Endothelial cell of umbilical vein (primary cell): ENCODE results near the gene LRP1B. TPM values are rescaled to one million over a fixed set of nuclear protein-coding genes. Genes with fewer than 3 reads are reported as not detected.

ENCODE experiments used
- BruUV-seq: library from RNA; stranded (reverse); fragments of 400-500 nt; replicated peaks from 2 replicates; lab custom pipeline; 2021; lab: Mats Ljungman, UMichigan
- CTCF ChIA-PET: fragments of 300-600, 350-600 bp; sonication (Branson Sonifier 250); formaldehyde crosslinking; loops from one replicate; lab custom pipeline; 2021; ENCODE audit warnings: antibody characterized with exemption, inconsistent platforms; lab: Charles Lee
- POLR2A ChIA-PET: fragments of 300-600, 350-600 bp; sonication (Branson Sonifier 250); formaldehyde crosslinking; loops from one replicate; lab custom pipeline; 2021; ENCODE audit warnings: antibody characterized with exemption, inconsistent platforms; lab: Charles Lee
- DNase-seq: peaks from one replicate; pipeline ENCODE4 v3.0.0-alpha.2; 2011; ENCODE audit warnings: low read depth, low spot score
- FAIRE-seq: peaks from 2 replicates; lab custom pipeline; 2011; peaks lifted over from hg19 to GRCh38; lab: Jason Lieb, UNC
- H2AFZ ChIP-seq: 2 replicates; pipeline ENCODE4 v1.6.0; 2012; ENCODE audit warnings: low read depth, low read length, control low read depth, inconsistent platforms
- H3K27ac ChIP-seq: 2 replicates; pipeline ENCODE4 v1.5.1; 2011; ENCODE audit warnings: low read depth, mild to moderate bottlenecking, control low read depth, low read length, moderate library complexity; ENCODE audit not compliant: insufficient read depth
- H3K27me3 ChIP-seq, 2 experiments: 2 replicates each; pipeline versions ENCODE4 v1.6.0 to v1.6.1; 2011; ENCODE audit warnings: low read length in 2 of 2, mixed read lengths in 1 of 2; ENCODE audit not compliant: control insufficient read depth in 2 of 2, insufficient read depth in 2 of 2
- H3K36me3 ChIP-seq, 2 experiments: 2 replicates in 1 of 2; 3 replicates in 1 of 2; pipeline ENCODE4 v1.5.1; 2011; ENCODE audit warnings: low read length in 2 of 2, mild to moderate bottlenecking in 1 of 2, moderate library complexity in 1 of 2; ENCODE audit not compliant: control insufficient read depth in 2 of 2, insufficient read depth in 2 of 2; ENCODE audit errors: extremely low read depth in 1 of 2
- H3K4me1 ChIP-seq: 3 replicates; pipeline ENCODE4 v1.5.1; 2011; ENCODE audit warnings: mild to moderate bottlenecking, low read length; ENCODE audit not compliant: control insufficient read depth, insufficient read depth; ENCODE audit errors: extremely low read depth
- H3K4me2 ChIP-seq: 2 replicates; pipeline ENCODE4 v1.6.1; 2011; ENCODE audit warnings: low read length, control low read depth, mixed read lengths; ENCODE audit not compliant: insufficient read depth
- H3K4me3 ChIP-seq, 3 experiments: fragments of 200-600 bp in 1 of 3; sonication (generic), shearing (Covaris generic) in 1 of 3; replicated peaks in 1 of 3; 2 replicates each; pipeline ENCODE4 v1.5.1; 2011 to 2016; ENCODE audit warnings: control low read depth in 3 of 3, low read length in 3 of 3, mild to moderate bottlenecking in 2 of 3, inconsistent platforms in 1 of 3, low read depth in 1 of 3, moderate library complexity in 1 of 3; ENCODE audit not compliant: insufficient read depth in 1 of 3
- H3K79me2 ChIP-seq: 2 replicates; pipeline ENCODE4 v1.6.0; 2012; ENCODE audit warnings: low read length, inconsistent platforms; ENCODE audit not compliant: control insufficient read depth, insufficient read depth
- H3K9ac ChIP-seq: replicated peaks from 2 replicates; pipeline ENCODE3; 2011; ENCODE audit warnings: low read length, control low read depth; ENCODE audit not compliant: insufficient read depth; ENCODE audit errors: extremely low read depth
- H3K9me1 ChIP-seq: replicated peaks from 3 replicates; pipeline ENCODE4 v1.6.0; 2011; ENCODE audit warnings: mild to moderate bottlenecking, low read length; ENCODE audit not compliant: control insufficient read depth, insufficient read depth; ENCODE audit errors: extremely low read depth
- H3K9me3 ChIP-seq: replicated peaks from 2 replicates; pipeline ENCODE4 v1.5.1; 2012; ENCODE audit warnings: low read length, inconsistent platforms; ENCODE audit not compliant: control insufficient read depth, insufficient read depth
- H4K20me1 ChIP-seq: replicated peaks from 2 replicates; pipeline ENCODE3; 2011; ENCODE audit warnings: mild to moderate bottlenecking, low read length; ENCODE audit not compliant: control insufficient read depth, insufficient read depth; ENCODE audit errors: extremely low read depth
- EZH2 ChIP-seq: IDR thresholded peaks from 2 replicates; pipeline ENCODE4 v1.6.1; 2012; ENCODE audit warnings: borderline replicate concordance, low read depth, mild to moderate bottlenecking, moderate library complexity, low read length, inconsistent platforms; ENCODE audit not compliant: severe bottlenecking
- FOS ChIP-seq: IDR thresholded peaks from 2 replicates; pipeline ENCODE4 v1.6.1; 2011; ENCODE audit warnings: mild to moderate bottlenecking, low read length, moderate library complexity, borderline replicate concordance; ENCODE audit not compliant: insufficient read depth
- GATA2 ChIP-seq: IDR thresholded peaks from 2 replicates; pipeline ENCODE4 v1.7.0; 2011; ENCODE audit warnings: low read depth, mild to moderate bottlenecking, moderate library complexity, mixed read lengths, low read length; ENCODE audit not compliant: insufficient read length, insufficient read depth
- JUN ChIP-seq: IDR thresholded peaks from 2 replicates; pipeline ENCODE4 v1.6.1; 2011; ENCODE audit warnings: borderline replicate concordance, low read depth; ENCODE audit not compliant: insufficient read length, insufficient read depth
- MYC ChIP-seq: IDR thresholded peaks from one replicate; pipeline ENCODE4 v1.6.1; 2011; ENCODE audit warnings: mild to moderate bottlenecking, low read depth, low read length
- POLR2A ChIP-seq: IDR thresholded peaks from 2 replicates; pipeline ENCODE4 v1.6.1; 2012; ENCODE audit warnings: low read depth, mild to moderate bottlenecking, control low read depth, low read length
- POLR2AphosphoS5 ChIP-seq: IDR thresholded peaks from 2 replicates; pipeline ENCODE4 v1.6.1; 2012; ENCODE audit warnings: low read depth, mild to moderate bottlenecking, control low read depth, low read length, moderate library complexity; ENCODE audit not compliant: insufficient read depth
- dilution Hi-C: fragments of 300-500 bp; cut with MboI; formaldehyde crosslinking; loops from one replicate; pipeline ENCODE4 v1.15.0; 2019; ENCODE audit warnings: low sequenced_read_pairs; ENCODE audit not compliant: extremely low pct_ligation_motif_present
- intact Hi-C: fragments of 100-400 bp; cut with micrococcal nuclease; formaldehyde crosslinking; loops from one replicate; pipeline ENCODE4 v1.10.0; 2022
- polyA plus RNA-seq, 4 experiments: library from polyadenylated mRNA; depleted of rRNA in 3 of 4; stranded (reverse) in 3 of 4; unstranded in 1 of 4; fragments of >200 nt; gene quantifications; 2 replicates each; pipeline versions ENCODE4 v1.2.1 to v1.2.3, GENCODE V29; 2011 to 2012; ENCODE audit warnings: missing spikeins in 1 of 4
- total RNA-seq: library from RNA; stranded (reverse); gene quantifications from 2 replicates; pipeline ENCODE4 v1.2.3, GENCODE V29; 2021
- TF ChIP-seq, protein P1 (sequence below): IDR thresholded peaks from 2 replicates; pipeline ENCODE4 v1.6.1; 2011; ENCODE audit not compliant: insufficient read depth, insufficient read length
- TF ChIP-seq, protein P2 (sequence below), 2 donors: IDR thresholded peaks; 1 replicate in 1 of 2; 2 replicates in 1 of 2; pipeline ENCODE4 v1.5.1; 2011; ENCODE audit warnings: low read length in 2 of 2, mild to moderate bottlenecking in 2 of 2, moderate library complexity in 2 of 2, control low read depth in 1 of 2, inconsistent platforms in 1 of 2, low read depth in 1 of 2; ENCODE audit not compliant: insufficient read depth in 1 of 2; ENCODE audit errors: extremely low read depth in 1 of 2

The LRP1B gene
- total and polyA plus RNA-seq, 2 donors (not counting 3 experiments of a cell fraction or from before 2014, with no cell fraction given), result 0.03 to 0.07 TPM

DNA sequence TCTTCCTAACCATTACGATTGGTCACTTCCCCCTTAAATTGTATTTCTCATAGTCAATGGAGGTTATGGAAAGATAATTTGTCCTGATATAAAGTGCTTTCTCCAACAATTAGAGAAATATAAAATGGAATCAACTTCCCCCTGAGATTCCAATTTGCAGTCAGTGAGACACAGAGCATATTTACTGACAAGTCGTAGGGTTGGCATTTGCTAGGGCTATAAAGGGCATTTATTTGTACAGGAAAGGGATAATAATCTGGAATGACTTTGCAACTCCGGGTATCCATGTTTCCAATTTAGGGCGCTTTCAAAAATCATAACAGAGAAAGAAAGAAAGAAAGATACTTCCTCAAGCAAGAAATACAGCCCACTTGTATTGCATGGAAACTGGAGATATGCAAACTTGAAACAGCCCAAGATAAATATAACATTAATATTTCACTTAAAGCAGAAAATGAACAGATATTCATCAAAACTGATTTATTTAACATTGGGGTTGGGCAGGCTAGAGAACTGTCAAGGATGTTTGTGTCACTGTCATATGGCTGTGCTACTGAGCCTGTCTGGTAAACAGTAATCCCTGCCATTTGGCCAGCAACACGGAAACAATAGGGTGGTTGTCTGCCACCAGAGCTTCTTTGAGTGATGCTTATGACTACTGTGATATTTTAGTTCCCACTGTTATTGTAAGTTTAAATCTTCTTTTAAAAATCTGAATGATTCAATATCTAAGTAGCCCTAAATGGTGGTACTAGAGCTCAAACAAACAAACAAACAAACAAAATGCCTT lies 621.8 kb downstream of the LRP1B start:
- no peak overlapping the region for H3K4me3 ChIP-seq
- no peaks in the 10 kb centered on the region for H3K27me3 ChIP-seq
- no peaks in the 10 kb centered on the region for H3K4me1 ChIP-seq
- intact Hi-C loops, result no loop called here
- DNase-seq (no peak), FAIRE-seq (peak; percentile 8)
- no peak overlapping the region for H3K4me2 ChIP-seq
- no peak overlapping the region for H2AFZ ChIP-seq
- H3K9me3 ChIP-seq, result no peaks in the 10 kb centered on the region
- BruUV-seq, result no TSS peak
- no peaks in the 10 kb centered on the region for H3K36me3 ChIP-seq
- no peaks in the 10 kb centered on the region for H4K20me1 ChIP-seq
- H3K9ac ChIP-seq, result no peak overlapping the region
- ChIA-PET POLR2A (no interaction called here), CTCF (no interaction called here)
- no peaks in the 10 kb centered on the region for H3K9me1 ChIP-seq
- no peaks in the 10 kb centered on the region for H3K79me2 ChIP-seq
- no peak overlapping the region for H3K27ac ChIP-seq
- TF ChIP-seq, protein P1, sequence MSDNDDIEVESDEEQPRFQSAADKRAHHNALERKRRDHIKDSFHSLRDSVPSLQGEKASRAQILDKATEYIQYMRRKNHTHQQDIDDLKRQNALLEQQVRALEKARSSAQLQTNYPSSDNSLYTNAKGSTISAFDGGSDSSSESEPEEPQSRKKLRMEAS, result no peak
- TF ChIP-seq, protein P2, sequence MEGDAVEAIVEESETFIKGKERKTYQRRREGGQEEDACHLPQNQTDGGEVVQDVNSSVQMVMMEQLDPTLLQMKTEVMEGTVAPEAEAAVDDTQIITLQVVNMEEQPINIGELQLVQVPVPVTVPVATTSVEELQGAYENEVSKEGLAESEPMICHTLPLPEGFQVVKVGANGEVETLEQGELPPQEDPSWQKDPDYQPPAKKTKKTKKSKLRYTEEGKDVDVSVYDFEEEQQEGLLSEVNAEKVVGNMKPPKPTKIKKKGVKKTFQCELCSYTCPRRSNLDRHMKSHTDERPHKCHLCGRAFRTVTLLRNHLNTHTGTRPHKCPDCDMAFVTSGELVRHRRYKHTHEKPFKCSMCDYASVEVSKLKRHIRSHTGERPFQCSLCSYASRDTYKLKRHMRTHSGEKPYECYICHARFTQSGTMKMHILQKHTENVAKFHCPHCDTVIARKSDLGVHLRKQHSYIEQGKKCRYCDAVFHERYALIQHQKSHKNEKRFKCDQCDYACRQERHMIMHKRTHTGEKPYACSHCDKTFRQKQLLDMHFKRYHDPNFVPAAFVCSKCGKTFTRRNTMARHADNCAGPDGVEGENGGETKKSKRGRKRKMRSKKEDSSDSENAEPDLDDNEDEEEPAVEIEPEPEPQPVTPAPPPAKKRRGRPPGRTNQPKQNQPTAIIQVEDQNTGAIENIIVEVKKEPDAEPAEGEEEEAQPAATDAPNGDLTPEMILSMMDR (IDR thresholded peaks at IDR 0.05; ENCODE audit: extremely low read depth in 1 of 2, insufficient read depth in 1 of 2, low read depth in 1 of 2, low read length in 2 of 2), result no peak
- TF ChIP-seq GATA2 (no peak), POLR2A (no peak), JUN (no peak), POLR2AphosphoS5 (no peak), FOS (no peak), MYC (no peak), EZH2 (no peak)
- dilution Hi-C loops, result no loop called here
